ENCODE measurements around the gene ELMO1. TPM values are rescaled to one million over a fixed set of nuclear protein-coding genes. Genes with fewer than 3 reads are reported as not detected.

Gene ELMO1
- total RNA-seq, 2 experiments from 2014 or later, result 72.8 to 75.3 TPM

- Mint-ChIP-seq H3K4me1 (ENCODE audit: low read depth) (peaks cover 69% of the 10 kb centered on the region), H3K27ac (peak overlapping the region; percentile 10), H3K4me3 (no peak overlapping the region), H3K9me3 (no peaks in the 10 kb centered on the region), H3K36me3 (ENCODE audit: low read depth) (peaks cover 84% of the 10 kb centered on the region), H3K27me3 (no peaks in the 10 kb centered on the region)
- ChIA-PET POLR2A (no interaction called here), CTCF (interaction anchor here (2.5 kb wide), 1 partner anchor 16 kb away, joined by 9 read pairs; no protein-coding TSS in a partner anchor)
- intact Hi-C loops (cut with micrococcal nuclease), result no loop called here
- DNase-seq (no peak), ATAC-seq (no peak)
- TF ChIP-seq, protein P1, sequence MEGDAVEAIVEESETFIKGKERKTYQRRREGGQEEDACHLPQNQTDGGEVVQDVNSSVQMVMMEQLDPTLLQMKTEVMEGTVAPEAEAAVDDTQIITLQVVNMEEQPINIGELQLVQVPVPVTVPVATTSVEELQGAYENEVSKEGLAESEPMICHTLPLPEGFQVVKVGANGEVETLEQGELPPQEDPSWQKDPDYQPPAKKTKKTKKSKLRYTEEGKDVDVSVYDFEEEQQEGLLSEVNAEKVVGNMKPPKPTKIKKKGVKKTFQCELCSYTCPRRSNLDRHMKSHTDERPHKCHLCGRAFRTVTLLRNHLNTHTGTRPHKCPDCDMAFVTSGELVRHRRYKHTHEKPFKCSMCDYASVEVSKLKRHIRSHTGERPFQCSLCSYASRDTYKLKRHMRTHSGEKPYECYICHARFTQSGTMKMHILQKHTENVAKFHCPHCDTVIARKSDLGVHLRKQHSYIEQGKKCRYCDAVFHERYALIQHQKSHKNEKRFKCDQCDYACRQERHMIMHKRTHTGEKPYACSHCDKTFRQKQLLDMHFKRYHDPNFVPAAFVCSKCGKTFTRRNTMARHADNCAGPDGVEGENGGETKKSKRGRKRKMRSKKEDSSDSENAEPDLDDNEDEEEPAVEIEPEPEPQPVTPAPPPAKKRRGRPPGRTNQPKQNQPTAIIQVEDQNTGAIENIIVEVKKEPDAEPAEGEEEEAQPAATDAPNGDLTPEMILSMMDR (IDR thresholded peaks at IDR 0.05), result no peak
These were observed 111.1 kb downstream of the ELMO1 start for GRCh38 chr7:37337522-37337921.

GRCh38 chr7:37336259-37336658 is 112.4 kb downstream of the ELMO1 start:
- CTCF ChIA-PET, result interaction anchor here (0.8 to 4.1 kb wide), 3 partner anchors 17 to 160 kb away, joined by 3 to 12 read pairs (median 5); no protein-coding TSS in a partner anchor
- Mint-ChIP-seq H3K9me3 (no peaks in the 10 kb centered on the region), H3K4me1 (ENCODE audit: low read depth) (peaks cover 72% of the 10 kb centered on the region), H3K27ac (peak overlapping the region; percentile 64), H3K36me3 (ENCODE audit: low read depth) (peaks cover 88% of the 10 kb centered on the region), H3K4me3 (peak overlapping the region; percentile 6), H3K27me3 (no peaks in the 10 kb centered on the region)
- TF ChIP-seq, protein P1 (IDR thresholded peaks at IDR 0.05), result no peak
- POLR2A ChIA-PET, result interaction anchor here (0.7 to 1.5 kb wide), 5 partner anchors 20 to 378 kb away, joined by 3 to 5 read pairs (median 3); no protein-coding TSS in a partner anchor
- intact Hi-C loops (cut with micrococcal nuclease), result no loop called here
- DNase-seq, result peak; percentile 54
- ATAC-seq, result peak; percentile 85

DNA sequence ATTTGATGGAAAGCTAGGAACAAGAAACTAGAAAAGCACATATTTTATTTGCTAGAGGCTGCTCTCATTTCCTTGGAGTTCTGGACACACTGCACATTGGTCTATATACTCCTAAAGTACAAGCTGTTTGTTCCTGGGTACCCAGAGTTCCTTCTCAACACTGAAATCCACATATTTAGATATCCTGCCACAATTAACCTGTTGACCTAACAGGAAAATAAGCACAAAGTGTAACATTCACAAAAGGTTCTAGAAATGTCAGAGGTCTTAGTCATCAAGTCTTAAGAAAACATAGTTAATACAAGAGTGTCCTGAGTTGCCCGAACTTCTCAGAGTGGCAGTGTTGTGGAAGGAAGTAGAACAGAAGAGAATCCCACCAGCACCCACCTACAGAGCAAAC is 115.6 kb downstream of the ELMO1 start:
- CTCF ChIA-PET, result interaction anchor here (1.0 to 4.1 kb wide), 7 partner anchors 9 to 163 kb away, joined by 3 to 12 read pairs (median 6); partner anchors contain the start of gene ELMO1
- Mint-ChIP-seq H3K9me3 (no peaks in the 10 kb centered on the region), H3K36me3 (ENCODE audit: low read depth) (peaks cover 85% of the 10 kb centered on the region), H3K27ac (peak overlapping the region; percentile 44), H3K4me3 (no peak overlapping the region), H3K4me1 (ENCODE audit: low read depth) (peaks cover 64% of the 10 kb centered on the region), H3K27me3 (no peaks in the 10 kb centered on the region)
- DNase-seq, result no peak
- intact Hi-C loops (cut with micrococcal nuclease), result no loop called here
- no peak for ATAC-seq
- POLR2A ChIA-PET, result interaction anchor here (0.6 to 1.3 kb wide), 4 partner anchors 9 to 164 kb away, joined by 3 to 5 read pairs (median 4); no protein-coding TSS in a partner anchor
- TF ChIP-seq, protein P1 (IDR thresholded peaks at IDR 0.05), result no peak

GRCh38 chr7:37332243-37333016 is 116.2 kb downstream of the ELMO1 start:
- ATAC-seq (no peak), DNase-seq (no peak)
- Mint-ChIP-seq H3K4me1 (ENCODE audit: low read depth) (peaks cover 67% of the 10 kb centered on the region), H3K9me3 (no peaks in the 10 kb centered on the region), H3K27ac (peak overlapping the region; percentile 14), H3K4me3 (no peak overlapping the region), H3K27me3 (no peaks in the 10 kb centered on the region), H3K36me3 (ENCODE audit: low read depth) (peaks cover 85% of the 10 kb centered on the region)
- POLR2A ChIA-PET, result interaction anchor here (0.6 to 1.2 kb wide), 3 partner anchors 8 to 163 kb away, joined by 4 to 5 read pairs (median 5); no protein-coding TSS in a partner anchor
- CTCF ChIA-PET, result interaction anchor here (0.7 to 4.1 kb wide), 4 partner anchors 9 to 164 kb away, joined by 3 to 12 read pairs (median 8); partner anchors contain the start of gene ELMO1
- intact Hi-C loops (cut with micrococcal nuclease), result no loop called here
- TF ChIP-seq, protein P1 (IDR thresholded peaks at IDR 0.05), result no peak

GRCh38 chr7:37330775-37331174 is 117.9 kb downstream of the ELMO1 start:
- DNase-seq, result no peak
- ChIA-PET POLR2A (interaction anchor here (1.7 kb wide), 1 partner anchor 10 kb away, joined by 4 read pairs; no protein-coding TSS in a partner anchor), CTCF (no interaction called here)
- TF ChIP-seq, protein P1 (IDR thresholded peaks at IDR 0.05), result no peak
- H3K4me3 Mint-ChIP-seq, result no peak overlapping the region
- no peaks in the 10 kb centered on the region for H3K9me3 Mint-ChIP-seq
- no peaks in the 10 kb centered on the region for H3K27me3 Mint-ChIP-seq
- H3K36me3 Mint-ChIP-seq (ENCODE audit: low read depth), result peaks cover 78% of the 10 kb centered on the region
- no peak for ATAC-seq
- peaks cover 60% of the 10 kb centered on the region for H3K4me1 Mint-ChIP-seq (ENCODE audit: low read depth)
- H3K27ac Mint-ChIP-seq, result no peak overlapping the region
- intact Hi-C loops (cut with micrococcal nuclease), result no loop called here
